GM23338 (cell line): ENCODE data around the gene TOMM5. TPM values are rescaled to one million over a fixed set of nuclear protein-coding genes. Genes with fewer than 3 reads are reported as not detected.

Experiments
- ATAC-seq: fragments of 200-7000 bp; cut with Tn5 transposase; 3 replicates; pipeline ENCODE4 v1.9.1; 2020
- DNase-seq: peaks from one replicate; pipeline ENCODE4 v3.0.0-alpha.2; 2015; ENCODE audit warnings: low spot score
- H2AFZ ChIP-seq: fragments of 200-600 bp; sonication (generic); 2 replicates; pipeline ENCODE4 v1.8.0; 2016; ENCODE audit warnings: antibody characterized with exemption, mild to moderate bottlenecking, moderate library complexity
- H3F3A ChIP-seq: fragments of 200-600 bp; sonication (generic); replicated peaks from 2 replicates; pipeline ENCODE4 v1.8.0; 2017; ENCODE audit warnings: antibody characterized with exemption, mixed run types, low read depth
- H3K27ac ChIP-seq: fragments of 200-600 bp; sonication (generic); 2 replicates; pipeline ENCODE4 v1.6.1; 2016; ENCODE audit warnings: low read depth
- H3K27me3 ChIP-seq: fragments of 200-600 bp; sonication (generic); 2 replicates; pipeline ENCODE4 v1.8.0; 2016; ENCODE audit warnings: mild to moderate bottlenecking, mixed run types, moderate library complexity; ENCODE audit not compliant: insufficient read depth
- H3K36me3 ChIP-seq: fragments of 200-600 bp; sonication (generic); 2 replicates; pipeline ENCODE4 v1.8.0; 2016; ENCODE audit warnings: mild to moderate bottlenecking; ENCODE audit not compliant: insufficient read depth
- H3K4me1 ChIP-seq: fragments of 200-600 bp; sonication (generic); 2 replicates; pipeline ENCODE4 v1.8.0; 2016; ENCODE audit warnings: mild to moderate bottlenecking, moderate library complexity; ENCODE audit not compliant: insufficient read depth
- H3K4me2 ChIP-seq: fragments of 200-600 bp; sonication (generic); 2 replicates; pipeline ENCODE4 v1.7.1; 2017; ENCODE audit warnings: mixed run types
- H3K4me3 ChIP-seq: fragments of 200-600 bp; sonication (generic); 2 replicates; pipeline ENCODE4 v1.6.1; 2016; ENCODE audit warnings: mixed run types
- H3K79me2 ChIP-seq: fragments of 200-600 bp; sonication (generic); replicated peaks from 2 replicates; pipeline ENCODE4 v1.8.0; 2017; ENCODE audit warnings: mild to moderate bottlenecking; ENCODE audit not compliant: insufficient read depth
- H3K9me2 ChIP-seq: fragments of 200-600 bp; sonication (generic); 2 replicates; pipeline ENCODE4 v1.8.0; 2017; ENCODE audit not compliant: insufficient read depth
- H4K20me1 ChIP-seq: fragments of 200-600 bp; sonication (generic); replicated peaks from 2 replicates; pipeline ENCODE4 v1.8.0; 2017; ENCODE audit warnings: mild to moderate bottlenecking; ENCODE audit not compliant: insufficient read depth
- H3K27ac Mint-ChIP-seq: 2 replicates; pipeline ENCODE4 v1.8.0; 2020; ENCODE audit warnings: inconsistent platforms, mild to moderate bottlenecking, moderate library complexity, mixed read lengths
- H3K27me3 Mint-ChIP-seq: 3 replicates; pipeline ENCODE4 v1.8.0; 2022; ENCODE audit warnings: low read depth, mild to moderate bottlenecking, moderate library complexity, mixed read lengths, inconsistent platforms; ENCODE audit not compliant: insufficient read depth, poor library complexity
- H3K36me3 Mint-ChIP-seq: 3 replicates; pipeline ENCODE4 v1.8.0; 2021; ENCODE audit warnings: low read depth, mild to moderate bottlenecking, inconsistent platforms, moderate library complexity, mixed read lengths
- H3K4me1 Mint-ChIP-seq: 3 replicates; pipeline ENCODE4 v1.8.0; 2020; ENCODE audit warnings: mild to moderate bottlenecking, inconsistent platforms, mixed read lengths
- H3K4me3 Mint-ChIP-seq: 3 replicates; pipeline ENCODE4 v1.8.0; 2021; ENCODE audit warnings: moderate library complexity, mild to moderate bottlenecking, inconsistent platforms, mixed read lengths
- H3K9me3 Mint-ChIP-seq: 3 replicates; pipeline ENCODE4 v1.8.0; 2020; ENCODE audit warnings: moderate library complexity, mild to moderate bottlenecking, inconsistent platforms, mixed read lengths
- ETS1 ChIP-seq: IDR thresholded peaks from 2 replicates; pipeline ENCODE4 v1.6.1; 2016; ENCODE audit warnings: antibody characterized with exemption
- EZH2 ChIP-seq: fragments of 200-600 bp; sonication (generic); IDR thresholded peaks from one replicate; pipeline ENCODE4 v1.8.0; 2017; ENCODE audit warnings: antibody characterized with exemption, mild to moderate bottlenecking, low read depth; ENCODE audit not compliant: unreplicated experiment
- EZH2phosphoT487 ChIP-seq: fragments of 200-600 bp; sonication (generic); IDR thresholded peaks from one replicate; pipeline ENCODE4 v1.8.1; 2018; ENCODE audit warnings: antibody characterized with exemption; ENCODE audit not compliant: unreplicated experiment
- JUNB ChIP-seq: IDR thresholded peaks from one replicate; pipeline ENCODE4 v1.6.1; 2016; ENCODE audit warnings: antibody characterized with exemption; ENCODE audit not compliant: unreplicated experiment
- NANOG ChIP-seq: IDR thresholded peaks from 2 replicates; pipeline ENCODE4 v1.6.1; 2016; ENCODE audit warnings: antibody characterized with exemption, borderline replicate concordance
- POLR2AphosphoS5 ChIP-seq: IDR thresholded peaks from 2 replicates; pipeline ENCODE4 v1.6.1; 2016; ENCODE audit warnings: antibody characterized with exemption, low read depth
- ZNF114 ChIP-seq: fragments of 250-450 bp; sonication (Bioruptor Pico); IDR thresholded peaks from 2 replicates; pipeline ENCODE4 v1.5.0; 2020; ENCODE audit warnings: mild to moderate bottlenecking, moderate library complexity
- ZNF331 ChIP-seq: fragments of 250-450 bp; sonication (Bioruptor Pico); IDR thresholded peaks from 2 replicates; pipeline ENCODE4 v1.5.0; 2020; ENCODE audit warnings: low read depth, mild to moderate bottlenecking, moderate library complexity
- polyA plus RNA-seq: library from polyadenylated mRNA; unstranded; fragments of >200 nt; fragmentation: Nextera tagmentation; extraction: Ambion mirVana; gene quantifications from 2 replicates; pipeline ENCODE4 v1.2.1, GENCODE V29; 2016
- total RNA-seq: library from RNA; depleted of rRNA; stranded (reverse); fragments of >200 nt; shearing (Covaris generic); gene quantifications from 2 replicates; pipeline ENCODE4 v1.2.3, GENCODE V29; 2014
- TF ChIP-seq, protein P1 (sequence below): IDR thresholded peaks from one replicate; pipeline ENCODE4 v1.6.1; 2018; ENCODE audit warnings: antibody characterized with exemption; ENCODE audit not compliant: unreplicated experiment
- TF ChIP-seq, protein P2 (sequence below), 2 experiments: fragments of 200-600 bp in 1 of 2; sonication (generic) in 1 of 2; conservative IDR thresholded peaks; 2 replicates each; pipeline versions ENCODE4 v1.5.1 to v1.6.1; 2016 to 2017; ENCODE audit warnings: antibody characterized with exemption in 2 of 2, low read depth in 2 of 2, mild to moderate bottlenecking in 2 of 2, moderate library complexity in 1 of 2

Gene TOMM5
- total and polyA plus RNA-seq, 2 experiments from 2014 or later = 158 to 529 TPM

- no peak for DNase-seq
- no peaks in the 10 kb centered on the region for H3F3A ChIP-seq
- no peaks in the 10 kb centered on the region for H3K4me1 Mint-ChIP-seq
- H3K27ac ChIP-seq = no peak overlapping the region
- no peak for TF ChIP-seq NANOG
- TF ChIP-seq, protein P1, sequence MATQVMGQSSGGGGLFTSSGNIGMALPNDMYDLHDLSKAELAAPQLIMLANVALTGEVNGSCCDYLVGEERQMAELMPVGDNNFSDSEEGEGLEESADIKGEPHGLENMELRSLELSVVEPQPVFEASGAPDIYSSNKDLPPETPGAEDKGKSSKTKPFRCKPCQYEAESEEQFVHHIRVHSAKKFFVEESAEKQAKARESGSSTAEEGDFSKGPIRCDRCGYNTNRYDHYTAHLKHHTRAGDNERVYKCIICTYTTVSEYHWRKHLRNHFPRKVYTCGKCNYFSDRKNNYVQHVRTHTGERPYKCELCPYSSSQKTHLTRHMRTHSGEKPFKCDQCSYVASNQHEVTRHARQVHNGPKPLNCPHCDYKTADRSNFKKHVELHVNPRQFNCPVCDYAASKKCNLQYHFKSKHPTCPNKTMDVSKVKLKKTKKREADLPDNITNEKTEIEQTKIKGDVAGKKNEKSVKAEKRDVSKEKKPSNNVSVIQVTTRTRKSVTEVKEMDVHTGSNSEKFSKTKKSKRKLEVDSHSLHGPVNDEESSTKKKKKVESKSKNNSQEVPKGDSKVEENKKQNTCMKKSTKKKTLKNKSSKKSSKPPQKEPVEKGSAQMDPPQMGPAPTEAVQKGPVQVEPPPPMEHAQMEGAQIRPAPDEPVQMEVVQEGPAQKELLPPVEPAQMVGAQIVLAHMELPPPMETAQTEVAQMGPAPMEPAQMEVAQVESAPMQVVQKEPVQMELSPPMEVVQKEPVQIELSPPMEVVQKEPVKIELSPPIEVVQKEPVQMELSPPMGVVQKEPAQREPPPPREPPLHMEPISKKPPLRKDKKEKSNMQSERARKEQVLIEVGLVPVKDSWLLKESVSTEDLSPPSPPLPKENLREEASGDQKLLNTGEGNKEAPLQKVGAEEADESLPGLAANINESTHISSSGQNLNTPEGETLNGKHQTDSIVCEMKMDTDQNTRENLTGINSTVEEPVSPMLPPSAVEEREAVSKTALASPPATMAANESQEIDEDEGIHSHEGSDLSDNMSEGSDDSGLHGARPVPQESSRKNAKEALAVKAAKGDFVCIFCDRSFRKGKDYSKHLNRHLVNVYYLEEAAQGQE = no peak
- no peak for TF ChIP-seq ZNF331 (CRISPR knock-in tag)
- no peak for TF ChIP-seq ETS1
- no peak for TF ChIP-seq EZH2phosphoT487
- TF ChIP-seq ZNF114 (CRISPR knock-in tag) = no peak
- no peak for TF ChIP-seq EZH2
- TF ChIP-seq JUNB = no peak
- TF ChIP-seq POLR2AphosphoS5 = no peak
- TF ChIP-seq, protein P2, sequence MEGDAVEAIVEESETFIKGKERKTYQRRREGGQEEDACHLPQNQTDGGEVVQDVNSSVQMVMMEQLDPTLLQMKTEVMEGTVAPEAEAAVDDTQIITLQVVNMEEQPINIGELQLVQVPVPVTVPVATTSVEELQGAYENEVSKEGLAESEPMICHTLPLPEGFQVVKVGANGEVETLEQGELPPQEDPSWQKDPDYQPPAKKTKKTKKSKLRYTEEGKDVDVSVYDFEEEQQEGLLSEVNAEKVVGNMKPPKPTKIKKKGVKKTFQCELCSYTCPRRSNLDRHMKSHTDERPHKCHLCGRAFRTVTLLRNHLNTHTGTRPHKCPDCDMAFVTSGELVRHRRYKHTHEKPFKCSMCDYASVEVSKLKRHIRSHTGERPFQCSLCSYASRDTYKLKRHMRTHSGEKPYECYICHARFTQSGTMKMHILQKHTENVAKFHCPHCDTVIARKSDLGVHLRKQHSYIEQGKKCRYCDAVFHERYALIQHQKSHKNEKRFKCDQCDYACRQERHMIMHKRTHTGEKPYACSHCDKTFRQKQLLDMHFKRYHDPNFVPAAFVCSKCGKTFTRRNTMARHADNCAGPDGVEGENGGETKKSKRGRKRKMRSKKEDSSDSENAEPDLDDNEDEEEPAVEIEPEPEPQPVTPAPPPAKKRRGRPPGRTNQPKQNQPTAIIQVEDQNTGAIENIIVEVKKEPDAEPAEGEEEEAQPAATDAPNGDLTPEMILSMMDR (conservative IDR thresholded peaks at IDR 0.05; ENCODE audit: low read depth in 2 of 2) = no peak
- no peak overlapping the region for H3K27ac Mint-ChIP-seq
- H3K36me3 ChIP-seq = peaks cover 5% of the 10 kb centered on the region; the same call in 1 of the 2 replicates
- H3K4me1 ChIP-seq = no peaks in the 10 kb centered on the region
- no peaks in the 10 kb centered on the region for H3K9me3 Mint-ChIP-seq
- no peak overlapping the region for H3K4me2 ChIP-seq
- no peaks in the 10 kb centered on the region for H3K27me3 ChIP-seq
- H2AFZ ChIP-seq = no peak overlapping the region
- H3K79me2 ChIP-seq = no peaks in the 10 kb centered on the region
- H3K9me2 ChIP-seq = no peaks in the 10 kb centered on the region
- no peak overlapping the region for H3K4me3 Mint-ChIP-seq
- ATAC-seq = no peak
- H4K20me1 ChIP-seq = no peaks in the 10 kb centered on the region; the same call in 1 of the 2 replicates
- H3K4me3 ChIP-seq = no peak overlapping the region
- H3K27me3 Mint-ChIP-seq = peaks cover 1% of the 10 kb centered on the region
- peaks cover 29% of the 10 kb centered on the region for H3K36me3 Mint-ChIP-seq
Observed at GRCh38 chr9:37540634-37541033, 51.8 kb downstream of the TOMM5 start.
